ENCODE measurements around the gene SARS1.

- TF ChIP-seq CTCF (IDR thresholded peaks at IDR 0.05) (no peak), POLR2A (IDR thresholded peaks at IDR 0.05) (no peak)
Observed at GRCh38 chr1:109251277-109252166, 37.8 kb downstream of the SARS1 start.

Data from tibial nerve (tissue), 3 donors.